ENCODE measurements around the gene SLC2A5.

DNA sequence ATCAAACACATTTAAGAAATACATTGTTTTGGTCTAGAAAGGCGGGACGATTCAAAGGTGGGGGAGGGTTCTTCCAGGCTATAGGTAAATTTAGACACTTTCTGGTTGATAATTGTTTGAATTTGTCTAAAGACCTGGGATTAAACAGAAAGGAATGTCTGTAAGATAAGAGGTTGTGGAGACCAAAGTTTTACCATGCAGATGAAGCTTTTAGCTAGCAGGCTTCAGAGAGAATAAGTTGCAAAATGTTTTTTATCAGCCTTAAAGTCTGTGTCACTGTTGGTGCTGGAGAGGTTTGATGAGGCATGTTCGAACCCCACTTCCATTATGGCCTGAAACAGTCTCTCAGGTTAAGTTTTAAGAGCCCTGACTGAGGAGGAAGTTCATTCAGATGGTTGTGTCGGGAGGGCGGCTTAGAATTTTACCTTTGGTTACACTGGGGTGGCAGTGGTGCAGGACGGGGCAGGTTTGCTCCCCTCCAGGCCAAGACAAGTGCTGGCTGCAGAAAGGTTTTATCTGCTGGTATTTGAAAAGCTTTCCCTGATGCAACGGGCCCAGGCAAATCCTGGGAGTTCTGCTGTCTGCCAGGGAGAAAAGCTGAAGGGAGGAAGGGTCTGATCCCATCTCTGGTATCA, 16.0 kb upstream of the SLC2A5 start:
- TF ChIP-seq SIN3A (IDR thresholded peaks at IDR 0.05; ENCODE audit: borderline replicate concordance, insufficient read depth, low read length) (no peak), POLR2AphosphoS5 (IDR thresholded peaks at IDR 0.05; ENCODE audit: low read depth, low read length) (no peak), TAF1 (IDR thresholded peaks at IDR 0.05; ENCODE audit: borderline replicate concordance, insufficient read depth, low read length) (no peak), FOXP2 (optimal IDR thresholded peaks at IDR 0.05; ENCODE audit: borderline replicate concordance, extremely low read depth, extremely low read length, insufficient read depth) (no peak)
- TF ChIP-seq, protein P1, sequence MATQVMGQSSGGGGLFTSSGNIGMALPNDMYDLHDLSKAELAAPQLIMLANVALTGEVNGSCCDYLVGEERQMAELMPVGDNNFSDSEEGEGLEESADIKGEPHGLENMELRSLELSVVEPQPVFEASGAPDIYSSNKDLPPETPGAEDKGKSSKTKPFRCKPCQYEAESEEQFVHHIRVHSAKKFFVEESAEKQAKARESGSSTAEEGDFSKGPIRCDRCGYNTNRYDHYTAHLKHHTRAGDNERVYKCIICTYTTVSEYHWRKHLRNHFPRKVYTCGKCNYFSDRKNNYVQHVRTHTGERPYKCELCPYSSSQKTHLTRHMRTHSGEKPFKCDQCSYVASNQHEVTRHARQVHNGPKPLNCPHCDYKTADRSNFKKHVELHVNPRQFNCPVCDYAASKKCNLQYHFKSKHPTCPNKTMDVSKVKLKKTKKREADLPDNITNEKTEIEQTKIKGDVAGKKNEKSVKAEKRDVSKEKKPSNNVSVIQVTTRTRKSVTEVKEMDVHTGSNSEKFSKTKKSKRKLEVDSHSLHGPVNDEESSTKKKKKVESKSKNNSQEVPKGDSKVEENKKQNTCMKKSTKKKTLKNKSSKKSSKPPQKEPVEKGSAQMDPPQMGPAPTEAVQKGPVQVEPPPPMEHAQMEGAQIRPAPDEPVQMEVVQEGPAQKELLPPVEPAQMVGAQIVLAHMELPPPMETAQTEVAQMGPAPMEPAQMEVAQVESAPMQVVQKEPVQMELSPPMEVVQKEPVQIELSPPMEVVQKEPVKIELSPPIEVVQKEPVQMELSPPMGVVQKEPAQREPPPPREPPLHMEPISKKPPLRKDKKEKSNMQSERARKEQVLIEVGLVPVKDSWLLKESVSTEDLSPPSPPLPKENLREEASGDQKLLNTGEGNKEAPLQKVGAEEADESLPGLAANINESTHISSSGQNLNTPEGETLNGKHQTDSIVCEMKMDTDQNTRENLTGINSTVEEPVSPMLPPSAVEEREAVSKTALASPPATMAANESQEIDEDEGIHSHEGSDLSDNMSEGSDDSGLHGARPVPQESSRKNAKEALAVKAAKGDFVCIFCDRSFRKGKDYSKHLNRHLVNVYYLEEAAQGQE (IDR thresholded peaks at IDR 0.05; ENCODE audit: insufficient read depth in 1 of 2, low read depth in 2 of 2, low read length in 2 of 2): no peak

Measured in PFSK-1 (cell line).